Measurements from ENCODE around the gene VPS50.

VPS50 gene

DNA sequence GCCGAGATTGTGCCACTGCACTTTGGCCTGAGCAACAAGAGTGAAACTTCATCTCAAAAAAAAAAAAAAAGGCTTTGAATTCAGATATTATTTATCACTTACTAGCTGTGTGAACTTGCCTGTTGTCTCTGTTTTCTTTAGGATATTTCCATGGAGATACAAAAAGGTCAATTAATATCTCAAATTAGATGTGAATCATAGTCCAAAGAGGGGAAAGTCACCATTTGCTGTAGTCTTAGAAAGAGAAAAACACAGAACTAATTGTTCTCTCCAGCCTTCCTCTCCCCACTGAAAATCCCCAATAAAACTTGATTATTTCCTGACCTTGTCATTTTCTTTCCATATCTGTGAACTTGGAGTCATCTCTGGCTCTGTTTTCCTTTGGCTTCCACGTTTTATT lies 27.1 kb upstream of the VPS50 start:
- no peaks in the 10 kb centered on the region for H3K36me3 ChIP-seq
- no peak overlapping the region for H3K4me2 ChIP-seq
- H3K4me1 ChIP-seq: no peaks in the 10 kb centered on the region
- H3K9ac ChIP-seq: no peak overlapping the region
- no peaks in the 10 kb centered on the region for H3K27me3 ChIP-seq
- H3K27ac ChIP-seq: no peak overlapping the region
- no peak overlapping the region for H3K4me3 ChIP-seq
- no peaks in the 10 kb centered on the region for H3K9me3 ChIP-seq
- no peak for TF ChIP-seq Cebpa-rat (IDR thresholded peaks at IDR 0.05)
- H4K20me1 ChIP-seq: no peaks in the 10 kb centered on the region

GRCh38 chr7:93211228-93211818 lies 20.8 kb upstream of the VPS50 start:
- Histone ChIP-seq H3K36me3 (no peaks in the 10 kb centered on the region), H3K9ac (no peak overlapping the region), H3K27ac (no peak overlapping the region), H3K4me3 (no peak overlapping the region), H3K9me3 (no peaks in the 10 kb centered on the region), H3K4me1 (no peaks in the 10 kb centered on the region), H3K27me3 (no peaks in the 10 kb centered on the region), H4K20me1 (no peaks in the 10 kb centered on the region), H3K4me2 (no peak overlapping the region)
- no peak for TF ChIP-seq Cebpa-rat (IDR thresholded peaks at IDR 0.05)

GRCh38 chr7:93212881-93213280 lies 19.3 kb upstream of the VPS50 start:
- Histone ChIP-seq H3K9me3 (no peaks in the 10 kb centered on the region), H3K9ac (no peak overlapping the region), H3K4me2 (no peak overlapping the region), H4K20me1 (no peaks in the 10 kb centered on the region), H3K27ac (no peak overlapping the region), H3K4me3 (no peak overlapping the region), H3K27me3 (no peaks in the 10 kb centered on the region), H3K4me1 (no peaks in the 10 kb centered on the region), H3K36me3 (no peaks in the 10 kb centered on the region)
- no peak for TF ChIP-seq Cebpa-rat (IDR thresholded peaks at IDR 0.05)

DNA sequence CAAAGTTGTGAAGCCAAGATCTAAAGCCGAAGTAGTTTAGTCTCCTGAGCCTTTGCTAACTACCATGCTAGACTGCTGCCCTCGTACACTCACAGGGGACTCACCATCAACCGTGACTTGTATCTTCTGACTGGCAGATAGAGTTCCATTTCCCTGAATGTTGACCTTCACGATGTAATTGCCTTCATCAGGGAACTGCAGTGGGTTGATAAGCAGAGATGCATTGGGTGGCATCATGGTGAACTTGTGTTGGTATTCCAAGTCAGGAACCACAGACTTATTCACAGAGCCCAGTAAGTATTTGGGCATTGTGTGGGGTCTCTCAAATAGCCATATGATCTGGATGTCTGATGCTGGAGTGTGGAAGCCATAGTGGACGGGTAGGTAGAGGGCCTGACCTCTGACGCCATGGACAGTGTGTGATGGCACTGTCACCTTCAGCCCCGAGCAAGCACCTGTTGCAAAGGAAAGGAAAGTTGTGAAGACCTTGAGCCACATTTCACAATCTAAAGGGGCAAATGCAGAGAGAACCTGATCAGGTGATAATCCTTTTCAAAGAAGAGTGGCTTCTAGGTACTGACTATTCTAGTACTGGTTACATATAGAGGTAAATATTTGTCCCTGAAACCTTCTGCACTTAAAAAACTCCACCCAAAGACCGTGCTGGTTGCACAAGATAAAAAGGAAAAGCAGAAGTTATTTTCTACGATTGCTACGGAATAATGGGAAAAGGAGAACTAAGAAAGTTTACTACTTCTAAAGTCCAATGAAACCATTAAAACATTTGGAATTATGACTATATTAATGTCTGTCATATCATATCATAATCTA lies 13.0 kb upstream of the VPS50 start:
- no peaks in the 10 kb centered on the region for H4K20me1 ChIP-seq
- no peak overlapping the region for H3K4me2 ChIP-seq
- no peaks in the 10 kb centered on the region for H3K9me3 ChIP-seq
- no peak for TF ChIP-seq Cebpa-rat (IDR thresholded peaks at IDR 0.05)
- H3K36me3 ChIP-seq: no peaks in the 10 kb centered on the region
- H3K4me1 ChIP-seq: no peaks in the 10 kb centered on the region
- H3K27ac ChIP-seq: no peak overlapping the region
- H3K4me3 ChIP-seq: no peak overlapping the region
- H3K9ac ChIP-seq: no peak overlapping the region
- no peaks in the 10 kb centered on the region for H3K27me3 ChIP-seq

- Histone ChIP-seq H3K27ac (no peak overlapping the region), H4K20me1 (no peaks in the 10 kb centered on the region), H3K27me3 (no peaks in the 10 kb centered on the region), H3K4me3 (no peak overlapping the region), H3K4me2 (no peak overlapping the region), H3K9me3 (no peaks in the 10 kb centered on the region), H3K36me3 (no peaks in the 10 kb centered on the region), H3K4me1 (no peaks in the 10 kb centered on the region), H3K9ac (no peak overlapping the region)
- no peak for TF ChIP-seq Cebpa-rat (IDR thresholded peaks at IDR 0.05)
Observed at GRCh38 chr7:93219868-93220267, 12.3 kb upstream of the VPS50 start.

GRCh38 chr7:93226310-93226709 lies 5.9 kb upstream of the VPS50 start, which contains the start of gene HEPACAM2:
Gene HEPACAM2, minus strand, starts transcription at chr7:93226469.
- Histone ChIP-seq H3K9me3 (no peaks in the 10 kb centered on the region), H3K27ac (no peak within 1 kb of the TSS), H3K4me1 (peaks cover 3% of the 10 kb centered on the region), H3K27me3 (no peaks in the 10 kb centered on the region), H3K9ac (no peak within 1 kb of the TSS), H4K20me1 (no peaks in the 10 kb centered on the region), H3K36me3 (no peaks in the 10 kb centered on the region), H3K4me2 (no peak within 1 kb of the TSS), H3K4me3 (no peak within 1 kb of the TSS)
- TF ChIP-seq Cebpa-rat (IDR thresholded peaks at IDR 0.05): no peak

DNA sequence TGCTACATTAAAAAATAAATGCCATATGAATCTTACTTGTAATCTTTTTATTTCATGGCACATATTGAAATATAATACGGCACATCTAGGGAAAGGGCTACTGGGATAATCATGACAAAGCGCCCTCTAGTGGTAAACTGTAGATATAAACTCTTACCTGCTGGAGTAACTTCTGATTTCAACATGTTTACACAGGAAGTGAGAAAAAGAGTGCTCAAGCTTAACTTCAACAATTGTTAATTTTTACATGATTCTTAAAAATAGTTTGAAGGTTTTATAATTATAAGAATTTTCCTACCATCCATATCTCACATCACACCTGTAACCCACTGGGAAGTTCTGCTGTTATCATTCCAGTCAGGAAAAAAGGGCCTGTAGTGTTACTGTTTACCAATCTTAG lies 3.9 kb upstream of the VPS50 start:
- no peak overlapping the region for H3K9ac ChIP-seq
- H3K9me3 ChIP-seq: no peaks in the 10 kb centered on the region
- no peaks in the 10 kb centered on the region for H3K27me3 ChIP-seq
- H3K4me1 ChIP-seq: peaks cover 14% of the 10 kb centered on the region
- H3K36me3 ChIP-seq: no peaks in the 10 kb centered on the region
- H3K27ac ChIP-seq: no peak overlapping the region
- no peaks in the 10 kb centered on the region for H4K20me1 ChIP-seq
- H3K4me2 ChIP-seq: no peak overlapping the region
- no peak overlapping the region for H3K4me3 ChIP-seq
- TF ChIP-seq Cebpa-rat (IDR thresholded peaks at IDR 0.05): no peak

DNA sequence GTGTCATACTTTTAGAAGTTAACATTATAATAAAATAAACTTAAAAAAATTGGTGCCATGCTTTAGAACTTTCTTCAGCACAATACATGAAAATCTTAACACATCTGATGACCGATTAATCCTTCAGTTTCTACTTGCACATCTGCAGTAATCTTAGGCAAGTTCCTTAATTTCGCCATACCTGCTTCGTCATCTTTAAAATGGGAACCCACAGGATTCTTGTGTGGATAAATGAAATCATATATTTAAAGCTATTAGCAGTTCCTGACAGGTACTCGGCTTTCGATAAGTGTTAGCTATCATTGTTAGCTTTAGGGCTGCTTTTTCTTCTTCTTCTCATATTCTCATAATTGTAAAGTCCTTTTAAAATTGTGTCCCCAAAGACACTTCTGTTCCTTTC lies 907 bp upstream of the VPS50 start:
- H3K4me1 ChIP-seq: peaks cover 21% of the 10 kb centered on the region
- peak overlapping the region; percentile 94 for H3K4me2 ChIP-seq
- no peaks in the 10 kb centered on the region for H3K36me3 ChIP-seq
- H3K4me3 ChIP-seq: peak overlapping the region; percentile 85
- no peak overlapping the region for H3K27ac ChIP-seq
- no peaks in the 10 kb centered on the region for H3K27me3 ChIP-seq
- no peak for TF ChIP-seq Cebpa-rat (IDR thresholded peaks at IDR 0.05)
- H3K9me3 ChIP-seq: no peaks in the 10 kb centered on the region
- H4K20me1 ChIP-seq: peaks cover 11% of the 10 kb centered on the region; the same call in 1 of the 2 replicates
- H3K9ac ChIP-seq: peak overlapping the region; percentile 79

GRCh38 chr7:93232673-93233018 lies 480 bp downstream of the VPS50 start:
- H3K9me3 ChIP-seq: no peaks in the 10 kb centered on the region
- peak overlapping the region; percentile 94 for H3K4me2 ChIP-seq
- H3K9ac ChIP-seq: peak overlapping the region; percentile 79
- no peak overlapping the region; the same call in 1 of the 2 replicates for H3K27ac ChIP-seq
- no peak for TF ChIP-seq Cebpa-rat (IDR thresholded peaks at IDR 0.05)
- H3K27me3 ChIP-seq: no peaks in the 10 kb centered on the region
- no peaks in the 10 kb centered on the region for H3K36me3 ChIP-seq
- H4K20me1 ChIP-seq: peaks cover 11% of the 10 kb centered on the region; the same call in 1 of the 2 replicates
- H3K4me1 ChIP-seq: peaks cover 21% of the 10 kb centered on the region
- H3K4me3 ChIP-seq: peak overlapping the region; percentile 85

DNA sequence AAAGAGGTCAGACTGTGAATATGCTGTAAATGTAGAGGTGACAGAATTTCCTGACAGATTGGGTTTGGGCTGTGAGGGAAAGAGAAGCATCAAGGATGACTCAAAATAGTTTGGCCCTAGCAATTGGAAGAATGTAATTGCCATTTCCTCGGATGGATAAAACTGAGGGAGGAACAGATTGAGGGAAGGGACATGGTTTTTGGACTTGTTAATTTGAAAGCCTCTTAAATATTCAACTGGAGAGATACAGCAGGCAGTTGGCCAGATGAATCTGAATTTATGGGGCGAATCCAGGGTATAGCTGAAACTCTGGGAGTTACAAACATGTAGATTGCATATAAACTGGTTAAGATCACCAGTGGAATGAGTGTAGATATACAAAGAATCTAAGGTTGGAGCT lies 3.4 kb downstream of the VPS50 start:
- no peak for TF ChIP-seq Cebpa-rat (IDR thresholded peaks at IDR 0.05)
- H3K36me3 ChIP-seq: no peaks in the 10 kb centered on the region; the same call in 1 of the 2 replicates
- peaks cover 22% of the 10 kb centered on the region; the same call in 1 of the 2 replicates for H4K20me1 ChIP-seq
- H3K27me3 ChIP-seq: no peaks in the 10 kb centered on the region
- H3K4me3 ChIP-seq: no peak overlapping the region
- no peak overlapping the region for H3K9ac ChIP-seq
- H3K9me3 ChIP-seq: no peaks in the 10 kb centered on the region
- H3K4me1 ChIP-seq: peaks cover 21% of the 10 kb centered on the region
- H3K4me2 ChIP-seq: no peak overlapping the region
- no peak overlapping the region for H3K27ac ChIP-seq

Measured in BLaER1 (cell line).